T-helper 2 cell treated with Interferon-gamma antibody and Interleukin-4, amounts not matched to agents 100 ng/mL and 5 ng/mL, for 36 hours (primary cell): ENCODE results near the gene ZNF330. TPM values are rescaled to one million over a fixed set of nuclear protein-coding genes. Genes with fewer than 3 reads are reported as not detected.

Source experiments
- intact Hi-C: fragments of 100-400 bp; cut with micrococcal nuclease; formaldehyde crosslinking; loops from one replicate; pipeline ENCODE4 v1.15.1; 2023
- total RNA-seq: library from RNA; stranded (reverse); gene quantifications from 2 replicates; pipeline ENCODE4 v1.2.3, GENCODE V29; 2022

The ZNF330 gene
- total RNA-seq, 1 donor from 2014 or later, result 40.0 TPM

GRCh38 chr4:141229408-141230101 is 8.9 kb downstream of the ZNF330 start:
- intact Hi-C loops, result loop anchor here (10.0 kb wide), 1 partner anchor 1615 kb away; the partner anchor contains the start of gene INPP4B

DNA sequence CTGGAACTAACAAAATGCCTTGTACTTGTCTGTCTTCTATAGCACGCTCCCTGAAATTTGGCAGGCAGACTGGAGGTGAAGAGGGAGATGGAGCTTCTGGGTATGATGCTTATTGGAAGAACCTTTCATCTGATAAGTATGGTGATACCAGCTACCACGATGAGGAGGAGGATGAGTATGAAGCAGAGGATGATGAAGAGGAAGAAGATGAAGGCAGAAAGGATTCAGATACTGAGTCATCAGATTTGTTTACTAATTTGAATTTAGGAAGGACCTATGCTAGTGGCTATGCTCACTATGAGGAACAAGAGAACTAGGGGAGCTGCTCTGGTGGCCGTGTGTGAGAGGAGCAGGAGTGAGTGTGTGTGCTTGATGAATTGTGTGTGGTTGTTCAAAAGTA is 13.0 kb downstream of the ZNF330 start:
- intact Hi-C loops, result no loop called here

GRCh38 chr4:141238186-141238585 is 17.5 kb downstream of the ZNF330 start:
- intact Hi-C loops, result no loop called here

DNA sequence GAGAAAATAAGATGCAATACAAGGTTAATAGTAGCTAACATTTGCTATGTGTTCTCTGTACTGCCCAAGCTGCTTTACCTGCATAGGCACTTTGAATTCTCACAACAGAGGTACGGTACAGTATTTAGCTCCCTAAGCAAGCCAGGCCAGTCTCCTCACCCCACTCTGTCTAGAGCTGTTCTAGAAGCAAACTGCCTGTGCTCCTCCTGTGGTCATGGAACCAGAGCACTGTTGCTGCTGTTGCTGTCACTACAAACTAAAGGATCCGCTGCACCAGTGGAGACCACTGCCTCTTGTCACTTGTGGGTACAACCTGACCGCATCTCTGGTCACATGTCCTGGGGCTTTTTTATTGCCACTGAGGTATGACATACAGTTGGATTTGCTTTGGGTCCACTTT is 19.6 kb downstream of the ZNF330 start:
- intact Hi-C loops, result no loop called here

- intact Hi-C loops, result no loop called here
These were observed 20.0 kb downstream of the ZNF330 start for GRCh38 chr4:141240671-141241070.

GRCh38 chr4:141241986-141242385 is 21.3 kb downstream of the ZNF330 start:
- intact Hi-C loops, result no loop called here

DNA sequence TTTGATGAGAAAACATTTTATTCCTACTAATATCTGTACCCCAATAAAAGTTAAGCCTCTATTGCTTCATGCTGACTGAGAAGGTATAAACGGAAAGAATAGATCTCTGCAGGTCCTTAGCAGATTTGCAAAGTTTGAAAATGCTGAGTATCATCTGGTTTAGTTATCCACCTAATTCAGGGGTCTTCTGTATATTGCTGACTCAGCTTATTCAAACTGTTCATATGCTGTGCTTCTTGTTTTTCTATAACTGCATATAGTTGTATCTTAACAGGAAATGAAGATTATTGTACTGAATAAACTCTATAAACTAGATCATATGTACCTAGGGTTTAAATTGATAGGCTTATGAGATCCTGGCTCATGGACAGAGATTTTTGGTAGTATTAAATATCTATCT is 23.7 kb downstream of the ZNF330 start:
- intact Hi-C loops, result no loop called here

DNA sequence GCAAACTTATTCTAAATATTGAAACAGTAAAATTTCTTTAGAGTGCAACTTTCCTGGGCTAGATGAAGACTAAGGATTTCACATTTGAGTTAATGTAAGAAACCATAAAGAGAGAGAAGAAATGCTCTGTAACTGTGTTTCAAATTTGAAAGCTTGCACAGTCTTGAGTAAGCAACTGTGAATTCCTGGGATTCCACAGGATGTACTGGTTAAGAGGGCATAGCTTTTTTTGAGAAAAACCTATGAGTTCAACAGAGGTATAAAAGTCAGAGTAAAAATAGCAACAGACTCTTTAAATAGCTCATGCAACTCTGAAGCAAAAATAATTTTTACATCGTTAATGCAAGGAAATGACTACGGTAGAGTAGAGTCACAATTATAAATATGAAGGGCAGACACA is 25.5 kb downstream of the ZNF330 start:
- intact Hi-C loops, result no loop called here

GRCh38 chr4:141246683-141247429 is 26.2 kb downstream of the ZNF330 start:
- intact Hi-C loops, result no loop called here

- intact Hi-C loops, result no loop called here
These were observed 26.7 kb downstream of the ZNF330 start for GRCh38 chr4:141247430-141247780.

GRCh38 chr4:141248029-141248428 is 27.3 kb downstream of the ZNF330 start:
- intact Hi-C loops, result no loop called here

DNA sequence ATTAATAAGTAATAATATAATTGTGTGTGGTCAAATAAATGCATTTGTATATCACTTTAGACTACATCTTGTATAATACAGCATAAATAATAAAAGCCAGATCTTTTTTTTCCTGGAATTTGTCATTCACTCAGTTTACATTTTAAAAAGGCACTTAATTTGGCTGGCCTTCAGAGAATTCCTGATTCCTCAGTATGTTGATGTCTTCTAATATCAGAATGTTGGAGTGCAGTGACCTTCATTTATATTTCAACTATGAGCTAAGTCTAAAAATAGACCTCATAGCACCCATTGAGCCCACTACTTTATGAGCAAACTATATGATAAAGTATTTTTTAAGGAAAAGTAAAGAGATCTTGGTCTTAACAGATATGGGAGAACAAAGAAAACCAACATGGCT is 27.8 kb downstream of the ZNF330 start:
- intact Hi-C loops, result no loop called here

GRCh38 chr4:141254326-141254725 is 33.6 kb downstream of the ZNF330 start:
- intact Hi-C loops, result no loop called here

DNA sequence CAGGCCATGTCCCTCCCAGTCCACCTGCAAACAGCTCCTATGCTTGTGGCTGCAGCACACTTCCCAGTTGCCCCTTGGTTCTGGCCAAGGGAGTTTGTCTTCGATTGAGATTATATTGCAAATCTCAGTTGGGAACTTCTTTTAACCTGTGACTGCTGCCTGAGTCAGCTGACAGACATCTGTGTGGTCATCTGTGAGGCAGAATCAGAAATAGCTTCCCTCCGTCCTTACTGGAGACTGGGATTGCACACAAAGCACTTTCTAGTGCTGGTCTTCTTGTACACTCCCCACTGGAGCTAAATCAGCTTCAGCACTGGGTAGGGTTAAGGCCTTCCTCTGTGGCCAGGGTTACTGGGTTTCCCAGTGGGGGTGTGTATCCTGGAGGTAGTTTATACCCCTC is 34.3 kb downstream of the ZNF330 start:
- intact Hi-C loops, result no loop called here

DNA sequence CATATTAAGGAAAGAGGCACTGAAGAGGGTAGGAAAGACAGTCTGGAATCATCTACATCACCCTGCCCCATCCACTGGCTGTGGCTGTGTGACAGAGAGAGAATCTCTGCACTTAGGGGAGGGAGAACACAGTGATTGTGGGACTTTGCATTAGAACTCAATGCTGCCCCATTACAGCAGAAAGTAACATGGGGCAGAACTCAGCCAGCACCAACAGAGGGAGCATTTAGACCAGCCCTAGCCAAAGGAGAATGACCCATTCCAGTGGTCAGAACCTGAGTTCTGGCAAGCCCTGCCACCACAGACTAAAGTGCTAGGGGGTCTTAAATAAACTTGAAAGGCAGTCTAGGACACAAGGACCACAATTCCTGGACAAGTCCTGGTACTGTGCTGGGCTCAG is 37.9 kb downstream of the ZNF330 start:
- intact Hi-C loops, result no loop called here

- intact Hi-C loops, result no loop called here
These were observed 55.1 kb downstream of the ZNF330 start for GRCh38 chr4:141275834-141276233.

GRCh38 chr4:141283152-141283551 is 62.5 kb downstream of the ZNF330 start:
- intact Hi-C loops, result no loop called here

- intact Hi-C loops, result no loop called here
These were observed 62.9 kb downstream of the ZNF330 start for GRCh38 chr4:141283563-141283962.

Other genes with a start within 250 kb of the ZNF330 start
- not detected in 2 replicates for gene RNF150, start 87.4 kb upstream of the ZNF330 start, total RNA-seq